ACC112 (cell line): ENCODE data around the gene RAB31.

Experiments
- H2AFZ ChIP-seq: fragments of 200-600 bp; sonication (generic); one replicate; pipeline ENCODE4 v1.6.0; 2017; ENCODE audit warnings: antibody characterized with exemption, low read length; ENCODE audit not compliant: unreplicated experiment
- H3K27ac ChIP-seq: fragments of 200-600 bp; sonication (generic); 2 replicates; pipeline ENCODE4 v1.5.1; 2014; ENCODE audit warnings: low read depth, mild to moderate bottlenecking, antibody characterized with exemption, low read length, moderate library complexity
- H3K27me3 ChIP-seq: fragments of 200-600 bp; sonication (generic); 2 replicates; pipeline ENCODE4 v1.6.1; 2014; ENCODE audit warnings: mild to moderate bottlenecking, antibody characterized with exemption, low read length, moderate library complexity, mixed read lengths; ENCODE audit not compliant: insufficient read depth
- H3K36me3 ChIP-seq: fragments of 200-600 bp; sonication (generic); 2 replicates; pipeline ENCODE4 v1.6.1; 2016; ENCODE audit warnings: mild to moderate bottlenecking, antibody characterized with exemption, low read length, moderate library complexity, mixed read lengths; ENCODE audit not compliant: insufficient read depth
- H3K4me1 ChIP-seq: fragments of 200-600 bp; sonication (generic); one replicate; pipeline ENCODE4 v1.6.1; 2016; ENCODE audit warnings: low read length, mixed read lengths; ENCODE audit not compliant: insufficient read depth, unreplicated experiment, control insufficient read depth
- H3K4me3 ChIP-seq: fragments of 200-600 bp; sonication (generic); 2 replicates; pipeline ENCODE4 v1.5.1; 2014; ENCODE audit warnings: mild to moderate bottlenecking, low read depth, low read length
- H3K79me2 ChIP-seq: fragments of 200-600 bp; sonication (generic); one replicate; pipeline ENCODE4 v1.6.0; 2016; ENCODE audit warnings: low read length; ENCODE audit not compliant: control insufficient read depth, unreplicated experiment, insufficient read depth

The RAB31 gene

DNA sequence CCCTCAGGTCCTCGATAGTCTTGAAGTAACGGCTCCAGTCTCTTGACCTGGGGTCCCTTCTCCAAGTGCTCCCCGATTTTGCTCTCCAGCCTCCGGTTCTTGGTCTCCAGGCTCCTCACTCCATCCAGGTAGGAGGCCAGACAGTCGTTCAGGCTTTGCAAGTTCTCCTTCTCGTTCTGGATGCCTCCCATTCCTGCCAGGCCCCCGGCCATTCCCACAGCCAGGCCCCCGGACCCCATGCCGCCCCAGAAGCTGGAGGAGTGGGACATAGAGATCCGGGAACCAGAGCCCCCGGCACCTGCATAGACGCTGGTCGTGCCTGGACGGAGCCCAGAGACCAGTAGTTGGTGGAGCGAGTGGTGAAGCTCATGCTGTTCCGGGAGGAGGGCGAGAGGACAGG, 29.0 kb upstream of the RAB31 start:
- H3K79me2 ChIP-seq = no peaks in the 10 kb centered on the region
- peaks cover 5% of the 10 kb centered on the region for H3K4me1 ChIP-seq
- H2AFZ ChIP-seq = no peak overlapping the region
- H3K36me3 ChIP-seq = no peaks in the 10 kb centered on the region
- no peaks in the 10 kb centered on the region for H3K27me3 ChIP-seq
- no peak overlapping the region for H3K27ac ChIP-seq
- H3K4me3 ChIP-seq = no peak overlapping the region

DNA sequence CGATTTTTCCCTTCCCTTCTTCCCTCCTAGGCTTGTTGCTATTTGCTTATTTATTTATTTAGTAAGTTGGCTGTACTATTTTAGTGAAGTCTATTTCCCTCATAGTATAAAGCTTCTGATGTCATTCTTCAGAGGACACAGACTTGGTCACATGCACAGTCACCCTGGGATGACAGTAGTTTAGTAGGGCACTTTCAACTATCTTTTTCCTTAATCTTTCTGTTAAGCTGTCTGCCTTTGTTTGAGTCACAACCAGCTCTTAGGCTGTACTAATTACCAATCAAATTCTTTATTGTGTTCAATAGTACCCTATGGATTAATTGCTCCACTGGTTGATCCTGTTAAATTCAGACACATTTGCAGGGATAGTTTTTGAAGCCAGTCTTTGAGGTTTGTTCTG, 26.9 kb upstream of the RAB31 start:
- no peaks in the 10 kb centered on the region for H3K79me2 ChIP-seq
- no peak overlapping the region for H3K4me3 ChIP-seq
- no peak overlapping the region for H3K27ac ChIP-seq
- H3K4me1 ChIP-seq = peaks cover 15% of the 10 kb centered on the region
- H3K36me3 ChIP-seq = no peaks in the 10 kb centered on the region
- H3K27me3 ChIP-seq = no peaks in the 10 kb centered on the region
- H2AFZ ChIP-seq = no peak overlapping the region

DNA sequence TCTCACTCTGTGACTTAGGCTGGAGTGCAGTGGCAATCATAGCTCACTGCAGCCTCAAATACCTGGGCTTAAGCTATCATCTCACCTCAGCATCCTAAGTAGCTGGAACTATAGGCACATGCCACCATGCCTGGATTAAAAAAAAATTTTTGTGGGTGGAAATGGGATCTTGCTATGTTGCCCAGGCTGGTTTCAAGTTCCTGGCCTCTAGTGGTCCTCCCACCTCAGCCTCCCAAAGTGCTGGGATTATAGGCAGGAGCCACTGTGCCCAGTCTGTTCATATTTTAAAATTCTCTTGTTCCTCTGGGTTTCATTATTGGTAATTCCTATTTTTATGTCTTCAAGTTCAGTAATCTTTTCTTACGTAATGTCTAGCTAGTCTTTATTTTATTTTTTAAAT, 25.5 kb upstream of the RAB31 start:
- no peaks in the 10 kb centered on the region for H3K27me3 ChIP-seq
- H3K36me3 ChIP-seq = no peaks in the 10 kb centered on the region
- no peak overlapping the region for H2AFZ ChIP-seq
- H3K79me2 ChIP-seq = no peaks in the 10 kb centered on the region
- no peak overlapping the region for H3K27ac ChIP-seq
- H3K4me3 ChIP-seq = no peak overlapping the region
- peaks cover 15% of the 10 kb centered on the region for H3K4me1 ChIP-seq

DNA sequence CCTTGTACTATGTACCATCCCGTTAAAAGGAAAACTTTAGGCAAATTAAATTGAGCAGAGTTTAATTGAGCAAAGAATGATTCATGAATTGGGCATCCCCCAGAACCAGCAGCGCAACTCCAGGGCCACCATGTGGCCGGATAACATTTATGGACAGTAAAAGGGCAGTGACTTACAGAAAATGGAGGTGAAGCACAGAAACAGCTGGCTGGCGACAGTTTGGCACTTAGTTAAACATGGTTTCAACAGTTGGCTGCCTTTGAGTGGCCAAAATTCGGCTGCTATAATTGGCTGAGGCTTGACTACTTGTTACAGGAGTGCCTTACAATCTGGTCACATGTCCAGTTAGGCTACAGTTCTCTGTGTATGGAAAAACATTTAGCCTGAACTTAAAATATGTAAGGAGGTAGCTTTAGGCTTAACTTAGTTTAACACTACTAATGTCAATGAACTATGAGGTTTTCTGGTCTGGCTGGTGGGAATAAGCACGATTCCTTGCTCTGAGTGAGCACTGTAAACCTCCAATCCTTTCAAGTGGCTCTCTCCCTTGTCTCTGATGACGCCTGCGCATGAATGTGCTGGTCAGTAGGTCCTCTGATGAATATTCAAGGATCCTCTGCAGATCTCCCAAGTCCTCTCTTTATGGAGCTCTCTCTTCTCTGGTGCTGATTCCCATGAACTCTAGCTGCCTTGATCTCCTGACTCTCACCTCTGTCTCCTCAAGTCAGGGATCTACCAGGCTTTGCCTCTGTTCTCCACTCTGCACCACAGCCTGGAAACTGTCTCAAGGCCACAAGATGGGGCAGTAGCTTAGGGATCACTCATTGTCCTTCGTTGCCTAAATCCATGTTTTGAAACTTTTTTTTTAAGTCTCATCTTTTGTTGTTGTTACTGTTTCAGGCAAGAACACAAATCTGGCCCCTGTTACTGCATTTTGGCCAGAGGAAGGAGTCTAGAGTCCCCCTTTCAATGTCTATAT, 24.4 kb upstream of the RAB31 start:
- H2AFZ ChIP-seq = peak overlapping the region; percentile 94
- H3K79me2 ChIP-seq = no peaks in the 10 kb centered on the region
- peak overlapping the region; percentile 60 for H3K4me3 ChIP-seq
- no peaks in the 10 kb centered on the region for H3K27me3 ChIP-seq
- H3K36me3 ChIP-seq = no peaks in the 10 kb centered on the region
- H3K4me1 ChIP-seq = peaks cover 15% of the 10 kb centered on the region
- peak overlapping the region; percentile 53 for H3K27ac ChIP-seq

DNA sequence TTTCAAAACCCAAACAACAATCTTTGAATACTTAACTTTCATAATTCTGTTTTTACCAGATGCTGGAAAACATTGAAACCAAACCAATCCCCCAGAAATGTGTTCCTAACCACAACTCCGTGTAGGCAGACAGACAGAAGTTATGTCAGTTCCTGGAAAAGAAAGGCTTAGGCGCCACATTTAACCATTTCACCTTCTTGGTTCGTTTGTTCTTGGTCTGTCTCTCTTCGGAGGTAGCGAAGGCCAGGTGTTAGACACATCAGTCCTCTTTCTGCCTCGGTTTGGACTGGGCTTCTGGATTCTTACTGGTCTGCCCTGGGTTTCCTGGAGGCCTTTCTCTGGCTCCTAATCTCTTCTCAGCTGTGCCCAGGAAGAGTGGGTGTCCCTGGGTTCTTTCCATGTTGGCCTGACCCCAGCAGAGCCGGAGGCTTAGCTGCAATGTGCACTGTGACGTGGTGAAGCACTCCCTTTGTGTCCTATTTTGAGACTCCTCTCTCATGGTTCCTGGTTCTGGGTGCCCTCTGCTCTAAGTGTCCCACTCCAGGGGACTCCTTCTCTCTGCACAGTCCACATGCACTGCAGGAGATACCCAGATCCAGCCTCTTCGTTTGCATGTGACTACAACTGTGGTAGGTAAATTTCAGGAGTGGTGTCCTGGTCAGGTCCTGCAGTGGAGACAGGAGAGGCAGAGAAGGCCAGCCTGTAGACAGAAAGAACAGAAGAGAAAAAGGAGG, 23.1 kb upstream of the RAB31 start:
- Histone ChIP-seq H2AFZ (peak overlapping the region; percentile 94), H3K4me3 (peak overlapping the region; percentile 60), H3K79me2 (no peaks in the 10 kb centered on the region), H3K27ac (peak overlapping the region; percentile 53), H3K4me1 (peaks cover 15% of the 10 kb centered on the region), H3K27me3 (no peaks in the 10 kb centered on the region), H3K36me3 (no peaks in the 10 kb centered on the region)

DNA sequence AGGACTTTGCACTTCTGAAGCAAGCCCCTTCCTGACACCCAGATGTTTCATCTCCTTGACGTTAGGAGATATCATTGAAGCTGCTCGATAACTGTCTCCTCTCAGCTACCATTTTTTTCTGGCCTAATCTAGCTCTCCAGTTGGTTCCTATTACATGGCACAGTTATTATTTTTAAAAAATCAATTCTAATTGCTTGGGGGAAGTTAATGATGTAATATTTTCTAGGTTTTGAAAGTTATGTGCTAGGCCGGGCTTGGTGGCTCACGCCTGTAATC, 22.5 kb upstream of the RAB31 start:
- Histone ChIP-seq H3K27me3 (no peaks in the 10 kb centered on the region), H2AFZ (peak overlapping the region; percentile 94), H3K27ac (no peak overlapping the region), H3K36me3 (no peaks in the 10 kb centered on the region), H3K4me3 (no peak overlapping the region), H3K79me2 (no peaks in the 10 kb centered on the region), H3K4me1 (peaks cover 15% of the 10 kb centered on the region)

DNA sequence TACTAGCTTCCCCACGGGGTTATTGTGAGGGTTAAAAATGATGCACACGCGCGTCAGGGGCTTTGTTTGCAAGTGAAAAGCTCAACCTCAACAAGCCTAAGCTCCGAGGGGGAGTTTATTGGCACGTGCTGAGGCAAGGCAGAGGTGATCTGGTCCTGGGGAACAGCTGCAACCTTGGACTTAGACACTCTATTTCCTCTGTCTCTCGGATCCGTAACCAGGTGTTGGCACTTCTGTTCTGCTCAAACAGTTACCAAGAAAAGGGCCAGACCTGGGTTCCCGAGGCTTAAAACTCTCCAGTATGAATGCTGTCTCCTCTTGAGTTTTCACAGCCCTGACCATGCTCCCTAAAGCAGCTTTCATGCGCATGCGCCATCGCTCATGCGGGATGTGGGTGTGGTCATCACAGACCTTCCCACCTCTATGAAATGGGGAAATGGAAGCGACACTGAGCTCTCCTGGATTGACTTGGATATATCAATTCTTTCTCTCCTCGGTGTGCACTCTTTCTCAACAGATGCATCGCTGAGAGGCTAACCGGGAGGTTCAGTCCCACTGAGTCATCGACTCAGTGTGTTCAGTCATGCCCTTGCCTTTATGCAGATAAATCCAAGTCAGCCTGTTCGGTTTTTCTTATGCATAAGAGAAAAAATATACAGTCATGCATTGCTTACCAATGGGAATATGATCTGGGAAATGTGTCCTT, 19.9 kb upstream of the RAB31 start:
- H3K36me3 ChIP-seq = no peaks in the 10 kb centered on the region
- H3K79me2 ChIP-seq = no peaks in the 10 kb centered on the region
- no peaks in the 10 kb centered on the region for H3K27me3 ChIP-seq
- no peak overlapping the region for H3K27ac ChIP-seq
- peaks cover 15% of the 10 kb centered on the region for H3K4me1 ChIP-seq
- no peak overlapping the region for H3K4me3 ChIP-seq
- no peak overlapping the region for H2AFZ ChIP-seq

DNA sequence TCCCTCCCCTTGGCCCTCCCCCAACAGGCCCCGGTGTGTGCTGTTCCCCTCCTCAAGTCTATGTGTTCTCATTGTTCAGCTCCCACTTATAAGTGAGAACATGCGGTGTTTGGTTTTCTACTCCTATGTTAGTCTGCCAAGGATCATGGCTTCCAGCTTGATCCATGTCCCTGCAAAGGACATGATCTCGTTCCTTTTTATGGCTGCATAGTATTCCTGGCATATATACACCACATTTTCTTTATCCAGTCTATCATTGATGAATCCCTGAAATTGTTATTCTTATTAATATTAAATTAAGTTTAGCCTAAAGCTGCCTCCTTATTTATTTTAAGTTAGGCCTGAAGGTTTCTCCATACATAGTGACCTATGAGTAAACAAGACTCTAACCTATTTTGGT, 18.8 kb upstream of the RAB31 start:
- Histone ChIP-seq H3K36me3 (no peaks in the 10 kb centered on the region), H3K79me2 (no peaks in the 10 kb centered on the region), H3K4me3 (no peak overlapping the region), H3K27me3 (no peaks in the 10 kb centered on the region), H2AFZ (no peak overlapping the region), H3K27ac (no peak overlapping the region), H3K4me1 (peaks cover 12% of the 10 kb centered on the region)

DNA sequence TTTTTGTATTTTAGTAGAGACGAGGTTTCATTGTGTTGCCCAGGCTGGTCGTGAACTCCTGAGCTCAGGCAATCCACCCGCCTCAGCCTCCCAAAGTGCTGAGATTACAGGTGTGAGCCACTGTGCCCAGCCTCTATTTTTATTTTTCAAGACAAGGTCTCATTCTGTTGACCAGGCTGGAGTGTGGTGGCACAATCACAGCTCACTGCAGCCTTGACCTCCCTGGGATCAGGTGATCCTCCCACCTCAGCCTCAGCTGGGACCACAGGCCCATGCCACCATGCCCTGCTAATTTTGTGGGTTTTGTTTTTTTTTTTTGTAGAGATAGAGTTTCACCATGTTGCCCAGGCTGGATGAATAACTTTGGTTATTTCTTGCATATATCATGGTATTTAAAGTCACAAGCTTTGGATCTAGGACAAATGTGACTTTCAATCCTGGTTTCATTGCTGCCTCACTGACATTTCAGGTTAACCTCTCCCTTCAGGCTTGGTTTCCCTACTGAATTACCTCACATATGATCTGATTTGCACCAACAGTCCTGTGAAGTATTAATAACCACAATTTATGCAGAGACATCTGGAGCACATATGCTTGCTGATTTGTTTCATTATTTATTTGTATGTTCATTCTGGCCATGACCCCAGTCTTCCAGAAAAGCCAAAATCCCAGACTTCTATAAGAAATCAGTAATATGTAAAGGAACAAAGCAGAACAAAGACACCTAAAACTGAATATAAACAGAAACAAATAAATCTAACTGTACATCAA, 17.5 kb upstream of the RAB31 start:
- no peak overlapping the region for H3K4me3 ChIP-seq
- no peaks in the 10 kb centered on the region for H3K79me2 ChIP-seq
- no peaks in the 10 kb centered on the region for H3K27me3 ChIP-seq
- no peak overlapping the region for H3K27ac ChIP-seq
- no peak overlapping the region for H2AFZ ChIP-seq
- no peaks in the 10 kb centered on the region for H3K36me3 ChIP-seq
- no peaks in the 10 kb centered on the region for H3K4me1 ChIP-seq

DNA sequence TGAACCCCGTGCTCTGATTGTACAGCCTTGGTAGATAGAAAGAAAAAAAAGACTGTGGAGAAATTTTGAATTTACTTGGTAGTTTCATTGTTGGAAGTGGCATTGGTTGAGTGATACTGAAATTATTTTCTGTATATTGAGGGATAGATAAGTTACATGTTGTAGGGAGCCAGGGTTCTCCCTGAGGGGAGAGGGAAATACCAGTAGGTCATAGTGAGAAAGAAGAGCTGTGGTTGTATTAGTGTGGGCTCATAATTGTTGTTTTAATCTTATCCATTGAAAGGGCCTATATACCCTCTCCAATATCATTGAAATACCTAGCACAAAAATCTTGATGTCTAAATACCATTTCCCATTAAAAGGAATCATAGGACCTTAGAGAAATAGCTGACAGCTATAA, 16.9 kb upstream of the RAB31 start:
- Histone ChIP-seq H3K27ac (no peak overlapping the region), H3K4me3 (no peak overlapping the region), H3K27me3 (no peaks in the 10 kb centered on the region), H2AFZ (no peak overlapping the region), H3K36me3 (no peaks in the 10 kb centered on the region), H3K79me2 (no peaks in the 10 kb centered on the region), H3K4me1 (no peaks in the 10 kb centered on the region)
